GM23338 (cell line): ENCODE results near the gene PAQR5. TPM values are rescaled to one million over a fixed set of nuclear protein-coding genes. Genes with fewer than 3 reads are reported as not detected.

Experiments
- ATAC-seq: fragments of 200-7000 bp; cut with Tn5 transposase; 3 replicates; pipeline ENCODE4 v1.9.1; 2020
- DNase-seq: peaks from one replicate; pipeline ENCODE4 v3.0.0-alpha.2; 2015; ENCODE audit warnings: low spot score
- H2AFZ ChIP-seq: fragments of 200-600 bp; sonication (generic); 2 replicates; pipeline ENCODE4 v1.8.0; 2016; ENCODE audit warnings: antibody characterized with exemption, mild to moderate bottlenecking, moderate library complexity
- H3F3A ChIP-seq: fragments of 200-600 bp; sonication (generic); replicated peaks from 2 replicates; pipeline ENCODE4 v1.8.0; 2017; ENCODE audit warnings: antibody characterized with exemption, mixed run types, low read depth
- H3K27ac ChIP-seq: fragments of 200-600 bp; sonication (generic); 2 replicates; pipeline ENCODE4 v1.6.1; 2016; ENCODE audit warnings: low read depth
- H3K27me3 ChIP-seq: fragments of 200-600 bp; sonication (generic); 2 replicates; pipeline ENCODE4 v1.8.0; 2016; ENCODE audit warnings: mild to moderate bottlenecking, mixed run types, moderate library complexity; ENCODE audit not compliant: insufficient read depth
- H3K36me3 ChIP-seq: fragments of 200-600 bp; sonication (generic); 2 replicates; pipeline ENCODE4 v1.8.0; 2016; ENCODE audit warnings: mild to moderate bottlenecking; ENCODE audit not compliant: insufficient read depth
- H3K4me1 ChIP-seq: fragments of 200-600 bp; sonication (generic); 2 replicates; pipeline ENCODE4 v1.8.0; 2016; ENCODE audit warnings: mild to moderate bottlenecking, moderate library complexity; ENCODE audit not compliant: insufficient read depth
- H3K4me2 ChIP-seq: fragments of 200-600 bp; sonication (generic); 2 replicates; pipeline ENCODE4 v1.7.1; 2017; ENCODE audit warnings: mixed run types
- H3K4me3 ChIP-seq: fragments of 200-600 bp; sonication (generic); 2 replicates; pipeline ENCODE4 v1.6.1; 2016; ENCODE audit warnings: mixed run types
- H3K79me2 ChIP-seq: fragments of 200-600 bp; sonication (generic); replicated peaks from 2 replicates; pipeline ENCODE4 v1.8.0; 2017; ENCODE audit warnings: mild to moderate bottlenecking; ENCODE audit not compliant: insufficient read depth
- H3K9me2 ChIP-seq: fragments of 200-600 bp; sonication (generic); 2 replicates; pipeline ENCODE4 v1.8.0; 2017; ENCODE audit not compliant: insufficient read depth
- H4K20me1 ChIP-seq: fragments of 200-600 bp; sonication (generic); replicated peaks from 2 replicates; pipeline ENCODE4 v1.8.0; 2017; ENCODE audit warnings: mild to moderate bottlenecking; ENCODE audit not compliant: insufficient read depth
- H3K27ac Mint-ChIP-seq: 2 replicates; pipeline ENCODE4 v1.8.0; 2020; ENCODE audit warnings: inconsistent platforms, mild to moderate bottlenecking, moderate library complexity, mixed read lengths
- H3K27me3 Mint-ChIP-seq: 3 replicates; pipeline ENCODE4 v1.8.0; 2022; ENCODE audit warnings: low read depth, mild to moderate bottlenecking, moderate library complexity, mixed read lengths, inconsistent platforms; ENCODE audit not compliant: insufficient read depth, poor library complexity
- H3K36me3 Mint-ChIP-seq: 3 replicates; pipeline ENCODE4 v1.8.0; 2021; ENCODE audit warnings: low read depth, mild to moderate bottlenecking, inconsistent platforms, moderate library complexity, mixed read lengths
- H3K4me1 Mint-ChIP-seq: 3 replicates; pipeline ENCODE4 v1.8.0; 2020; ENCODE audit warnings: mild to moderate bottlenecking, inconsistent platforms, mixed read lengths
- H3K4me3 Mint-ChIP-seq: 3 replicates; pipeline ENCODE4 v1.8.0; 2021; ENCODE audit warnings: moderate library complexity, mild to moderate bottlenecking, inconsistent platforms, mixed read lengths
- H3K9me3 Mint-ChIP-seq: 3 replicates; pipeline ENCODE4 v1.8.0; 2020; ENCODE audit warnings: moderate library complexity, mild to moderate bottlenecking, inconsistent platforms, mixed read lengths
- CTCF ChIP-seq, 2 experiments: fragments of 200-600 bp in 1 of 2; sonication (generic) in 1 of 2; conservative IDR thresholded peaks; 2 replicates each; pipeline versions ENCODE4 v1.5.1 to v1.6.1; 2016 to 2017; ENCODE audit warnings: antibody characterized with exemption in 2 of 2, low read depth in 2 of 2, mild to moderate bottlenecking in 2 of 2, moderate library complexity in 1 of 2
- REST ChIP-seq: IDR thresholded peaks from one replicate; pipeline ENCODE4 v1.6.1; 2018; ENCODE audit warnings: antibody characterized with exemption; ENCODE audit not compliant: unreplicated experiment
- ZNF462 ChIP-seq: fragments of 250-450 bp; sonication (Bioruptor Pico); IDR thresholded peaks from 2 replicates; pipeline ENCODE4 v1.5.0; 2020; ENCODE audit warnings: mild to moderate bottlenecking, moderate library complexity
- polyA plus RNA-seq: library from polyadenylated mRNA; unstranded; fragments of >200 nt; fragmentation: Nextera tagmentation; extraction: Ambion mirVana; gene quantifications from 2 replicates; pipeline ENCODE4 v1.2.1, GENCODE V29; 2016
- total RNA-seq: library from RNA; depleted of rRNA; stranded (reverse); fragments of >200 nt; shearing (Covaris generic); gene quantifications from 2 replicates; pipeline ENCODE4 v1.2.3, GENCODE V29; 2014

The PAQR5 gene
- total and polyA plus RNA-seq, 2 experiments from 2014 or later: 8.7 to 14.5 TPM

- Histone ChIP-seq H3K4me2 (no peak overlapping the region), H3K36me3 (no peaks in the 10 kb centered on the region), H3K4me1 (no peaks in the 10 kb centered on the region), H3K27ac (no peak overlapping the region), H2AFZ (no peak overlapping the region), H3K79me2 (no peaks in the 10 kb centered on the region), H3K9me2 (no peaks in the 10 kb centered on the region), H4K20me1 (no peaks in the 10 kb centered on the region), H3K27me3 (no peaks in the 10 kb centered on the region), H3F3A (no peaks in the 10 kb centered on the region), H3K4me3 (no peak overlapping the region)
- TF ChIP-seq REST (no peak), CTCF (conservative IDR thresholded peaks at IDR 0.05; ENCODE audit: low read depth in 2 of 2) (no peak), ZNF462 (CRISPR knock-in tag) (no peak)
- Mint-ChIP-seq H3K4me3 (no peak overlapping the region), H3K27me3 (peaks cover 4% of the 10 kb centered on the region), H3K4me1 (peaks cover 12% of the 10 kb centered on the region), H3K36me3 (no peaks in the 10 kb centered on the region), H3K27ac (no peak overlapping the region), H3K9me3 (no peaks in the 10 kb centered on the region; the same call in 2 of the 3 replicates)
- ATAC-seq (no peak), DNase-seq (no peak)
Observed at GRCh38 chr15:69280783-69281182, 17.9 kb upstream of the PAQR5 start.
